Mesendoderm (in vitro differentiated cells): ENCODE results near the gene TTC39B.

Experiments used
- DNase-seq: peaks from one replicate; pipeline ENCODE4 v3.0.0; 2013
- H2AK5ac ChIP-seq: 2 replicates; pipeline ENCODE4 v1.6.1; 2013; ENCODE audit warnings: low read length, inconsistent platforms
- H2BK120ac ChIP-seq: 2 replicates; pipeline ENCODE4 v1.6.1; 2013; ENCODE audit warnings: low read depth, mild to moderate bottlenecking, low read length, moderate library complexity, mixed read lengths
- H2BK15ac ChIP-seq: replicated peaks from 2 replicates; pipeline ENCODE4 v1.6.1; 2013; ENCODE audit warnings: low read depth, mild to moderate bottlenecking, moderate library complexity
- H2BK5ac ChIP-seq: 2 replicates; pipeline ENCODE4 v1.6.1; 2013; ENCODE audit warnings: low read length, inconsistent platforms
- H3K18ac ChIP-seq: 2 replicates; pipeline ENCODE4 v1.6.1; 2013; ENCODE audit warnings: mild to moderate bottlenecking, low read length, mixed read lengths
- H3K23ac ChIP-seq: one replicate; pipeline ENCODE4 v1.6.1; 2013; ENCODE audit warnings: low read length
- H3K27ac ChIP-seq: 2 replicates; pipeline ENCODE4 v1.5.1; 2013; ENCODE audit warnings: low read depth, mild to moderate bottlenecking, inconsistent platforms, low read length, moderate library complexity
- H3K27me3 ChIP-seq: 2 replicates; pipeline ENCODE4 v1.6.1; 2013; ENCODE audit warnings: low read length, control low read depth, mild to moderate bottlenecking, inconsistent platforms; ENCODE audit not compliant: insufficient read depth, poor library complexity
- H3K36me3 ChIP-seq: 2 replicates; pipeline ENCODE4 v1.6.1; 2013; ENCODE audit warnings: low read length, inconsistent platforms; ENCODE audit not compliant: control insufficient read depth, insufficient read depth
- H3K4ac ChIP-seq: one replicate; pipeline ENCODE4 v1.6.1; 2013; ENCODE audit warnings: low read depth, mild to moderate bottlenecking, low read length, moderate library complexity
- H3K4me1 ChIP-seq: 2 replicates; pipeline ENCODE4 v1.6.1; 2013; ENCODE audit warnings: low read depth, low read length, inconsistent platforms; ENCODE audit not compliant: control insufficient read depth
- H3K4me2 ChIP-seq: 2 replicates; pipeline ENCODE4 v1.6.1; 2013; ENCODE audit warnings: low read length
- H3K4me3 ChIP-seq: 2 replicates; pipeline ENCODE4 v1.5.1; 2013; ENCODE audit warnings: mild to moderate bottlenecking, low read length
- H3K56ac ChIP-seq: one replicate; pipeline ENCODE4 v1.6.1; 2013; ENCODE audit warnings: low read length
- H3K79me1 ChIP-seq: 2 replicates; pipeline ENCODE4 v1.6.1; 2013; ENCODE audit warnings: low read length, inconsistent platforms
- H3K79me2 ChIP-seq: 2 replicates; pipeline ENCODE4 v1.6.1; 2013; ENCODE audit warnings: mild to moderate bottlenecking, low read length; ENCODE audit not compliant: control insufficient read depth, insufficient read depth
- H3K9ac ChIP-seq: 2 replicates; pipeline ENCODE4 v1.6.1; 2013; ENCODE audit warnings: low read length, inconsistent platforms
- H4K5ac ChIP-seq: one replicate; pipeline ENCODE4 v1.6.1; 2013; ENCODE audit warnings: low read length
- H4K8ac ChIP-seq: one replicate; pipeline ENCODE4 v1.6.1; 2013; ENCODE audit warnings: low read depth, mild to moderate bottlenecking, control low read depth, low read length, moderate library complexity
- WGBS: extraction: QIAGEN DNeasy Blood & Tissue Kit; methylation state at CpG from one replicate; pipeline ENCODE4 v1.1.7; 2013; ENCODE audit warnings: low lambda C conversion rate, missing lambda C conversion rate; ENCODE audit not compliant: insufficient coverage; ENCODE audit errors: extremely low coverage; 5-methylcytosine and 5-hydroxymethylcytosine counted together

Gene TTC39B

DNA sequence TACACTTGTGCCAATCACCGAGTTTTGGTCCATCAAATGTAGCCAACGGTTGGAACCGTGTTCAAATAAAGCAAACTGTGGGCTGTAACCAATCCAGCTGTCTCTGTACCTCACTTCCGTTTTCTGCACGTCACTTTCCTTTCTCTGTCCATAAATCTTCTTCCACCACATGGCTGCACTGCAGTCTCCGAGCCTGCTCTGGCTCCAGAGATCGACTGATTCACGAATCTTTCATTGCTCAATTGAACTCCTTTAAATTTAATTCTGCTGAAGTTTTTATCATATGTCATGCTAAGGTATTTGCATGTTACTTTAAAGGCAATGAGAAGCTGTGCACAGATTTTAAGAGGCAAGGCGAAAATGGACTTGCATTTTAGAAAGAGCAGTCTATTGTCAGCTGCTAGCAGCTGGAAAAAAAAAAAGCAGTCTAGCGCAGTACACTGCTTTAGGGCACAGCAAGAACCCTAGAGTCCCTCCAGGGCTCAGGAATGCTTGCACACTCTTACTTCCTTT is 13.2 kb downstream of the TTC39B start:
- H2AK5ac ChIP-seq, result no peak overlapping the region
- no peak overlapping the region for H2BK120ac ChIP-seq
- peaks cover 16% of the 10 kb centered on the region for H3K79me1 ChIP-seq
- H3K27ac ChIP-seq, result no peak overlapping the region
- no peak overlapping the region for H4K5ac ChIP-seq
- H3K4me2 ChIP-seq, result no peak overlapping the region
- peak overlapping the region; percentile 17 for H3K56ac ChIP-seq
- H3K18ac ChIP-seq, result no peak overlapping the region
- no peaks in the 10 kb centered on the region for H3K27me3 ChIP-seq
- H4K8ac ChIP-seq, result no peak overlapping the region
- H3K4ac ChIP-seq, result no peak overlapping the region
- H3K36me3 ChIP-seq, result peaks cover 1% of the 10 kb centered on the region
- no peak overlapping the region for H3K23ac ChIP-seq
- H3K79me2 ChIP-seq, result peaks cover 19% of the 10 kb centered on the region
- H3K9ac ChIP-seq, result no peak overlapping the region
- H2BK5ac ChIP-seq, result no peak overlapping the region
- no peak for DNase-seq
- H3K4me1 ChIP-seq, result peaks cover 14% of the 10 kb centered on the region
- WGBS, result no CpG with 5 or more reads among the region's 10 CpGs
- no peak overlapping the region for H2BK15ac ChIP-seq
- no peak overlapping the region for H3K4me3 ChIP-seq

DNA sequence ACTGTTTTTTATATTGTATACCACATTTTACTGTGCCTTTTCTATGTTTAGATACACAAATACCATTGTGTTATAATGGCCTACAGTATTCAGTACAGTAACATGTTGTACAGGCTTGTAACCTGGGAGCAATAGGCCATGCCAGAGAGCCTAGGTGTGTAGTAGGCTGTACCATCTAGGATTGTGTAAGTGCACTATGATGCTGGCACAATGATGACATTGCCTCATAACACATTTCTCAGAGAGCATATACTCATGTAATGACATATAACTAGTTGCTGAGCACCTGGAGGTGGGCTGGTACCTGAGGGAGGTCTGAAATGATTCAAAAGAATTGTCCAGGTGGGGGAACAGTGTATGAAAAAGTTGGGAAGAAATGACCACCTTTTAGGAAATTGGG is 13.9 kb downstream of the TTC39B start:
- peaks cover 1% of the 10 kb centered on the region for H3K36me3 ChIP-seq
- H3K56ac ChIP-seq, result no peak overlapping the region
- H3K4me1 ChIP-seq, result peaks cover 14% of the 10 kb centered on the region
- DNase-seq, result no peak
- no peak overlapping the region for H3K9ac ChIP-seq
- no peak overlapping the region for H3K27ac ChIP-seq
- no peak overlapping the region for H3K4ac ChIP-seq
- H4K8ac ChIP-seq, result no peak overlapping the region
- H3K4me2 ChIP-seq, result no peak overlapping the region
- H3K18ac ChIP-seq, result no peak overlapping the region
- no peak overlapping the region for H3K23ac ChIP-seq
- peaks cover 17% of the 10 kb centered on the region for H3K79me1 ChIP-seq
- peaks cover 20% of the 10 kb centered on the region for H3K79me2 ChIP-seq
- no peak overlapping the region for H2AK5ac ChIP-seq
- H2BK5ac ChIP-seq, result no peak overlapping the region
- no peak overlapping the region for H3K4me3 ChIP-seq
- no peak overlapping the region for H2BK15ac ChIP-seq
- no peaks in the 10 kb centered on the region for H3K27me3 ChIP-seq
- H2BK120ac ChIP-seq, result no peak overlapping the region
- H4K5ac ChIP-seq, result no peak overlapping the region

DNA sequence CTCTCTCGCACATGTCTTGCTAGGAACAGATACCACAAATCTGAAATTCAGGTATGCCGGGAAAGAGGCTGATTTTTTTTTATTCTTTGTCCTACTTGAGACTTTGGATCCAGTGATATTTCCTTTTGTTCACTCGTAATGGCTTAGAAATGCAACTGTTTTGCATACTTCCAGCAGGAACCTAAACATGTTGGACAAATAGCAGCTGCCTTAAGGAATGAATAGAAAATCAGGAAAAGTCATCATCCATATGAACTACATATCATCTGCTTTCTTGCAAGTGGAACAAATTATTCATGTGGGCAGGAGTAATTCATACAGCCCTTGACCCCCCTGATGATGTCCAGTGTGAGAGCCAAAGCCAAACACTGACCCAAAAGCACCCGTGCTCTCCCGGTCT is 17.4 kb downstream of the TTC39B start:
- Histone ChIP-seq H3K79me2 (peaks cover 9% of the 10 kb centered on the region), H3K4me1 (peaks cover 4% of the 10 kb centered on the region), H3K36me3 (no peaks in the 10 kb centered on the region), H4K5ac (no peak overlapping the region), H3K27ac (no peak overlapping the region), H2BK120ac (no peak overlapping the region), H4K8ac (no peak overlapping the region), H3K4me2 (no peak overlapping the region), H3K9ac (no peak overlapping the region), H3K27me3 (no peaks in the 10 kb centered on the region), H3K18ac (no peak overlapping the region), H3K4me3 (no peak overlapping the region), H3K4ac (no peak overlapping the region), H2BK5ac (no peak overlapping the region), H3K56ac (no peak overlapping the region), H2AK5ac (no peak overlapping the region), H3K79me1 (peaks cover 13% of the 10 kb centered on the region), H2BK15ac (no peak overlapping the region), H3K23ac (no peak overlapping the region)
- WGBS, result no CpG with 5 or more reads among the region's 5 CpGs
- DNase-seq, result no peak

DNA sequence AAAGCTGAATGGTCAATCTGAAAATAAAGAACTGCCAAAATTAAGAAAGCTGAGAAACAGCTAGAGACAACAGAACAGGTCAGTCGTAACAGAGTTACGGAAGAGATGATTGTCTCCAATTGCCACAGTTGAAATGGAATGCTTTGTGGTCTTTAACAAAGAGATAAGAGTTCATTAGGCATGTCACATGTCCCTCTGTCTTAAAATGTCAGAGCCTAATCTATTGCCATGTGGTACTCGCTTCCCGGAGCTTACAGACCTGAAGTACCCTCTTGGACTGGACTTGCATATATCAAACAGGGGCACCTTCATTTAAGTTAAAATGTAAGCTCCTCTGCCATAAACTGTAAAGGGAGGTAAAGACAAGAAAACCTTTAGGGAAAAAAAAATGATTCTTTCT is 19.7 kb downstream of the TTC39B start:
- Histone ChIP-seq H4K8ac (no peak overlapping the region), H3K23ac (no peak overlapping the region), H2AK5ac (no peak overlapping the region), H2BK5ac (no peak overlapping the region), H3K56ac (no peak overlapping the region), H4K5ac (no peak overlapping the region), H3K36me3 (no peaks in the 10 kb centered on the region), H3K9ac (no peak overlapping the region), H3K4ac (no peak overlapping the region), H3K18ac (no peak overlapping the region), H3K79me2 (peaks cover 10% of the 10 kb centered on the region), H2BK15ac (no peak overlapping the region), H3K4me3 (no peak overlapping the region), H2BK120ac (no peak overlapping the region), H3K27me3 (no peaks in the 10 kb centered on the region), H3K4me2 (no peak overlapping the region), H3K27ac (no peak overlapping the region), H3K79me1 (peaks cover 10% of the 10 kb centered on the region), H3K4me1 (peaks cover 1% of the 10 kb centered on the region)
- DNase-seq, result peak; percentile 72
- no CpG with 5 or more reads among the region's 4 CpGs for WGBS

DNA sequence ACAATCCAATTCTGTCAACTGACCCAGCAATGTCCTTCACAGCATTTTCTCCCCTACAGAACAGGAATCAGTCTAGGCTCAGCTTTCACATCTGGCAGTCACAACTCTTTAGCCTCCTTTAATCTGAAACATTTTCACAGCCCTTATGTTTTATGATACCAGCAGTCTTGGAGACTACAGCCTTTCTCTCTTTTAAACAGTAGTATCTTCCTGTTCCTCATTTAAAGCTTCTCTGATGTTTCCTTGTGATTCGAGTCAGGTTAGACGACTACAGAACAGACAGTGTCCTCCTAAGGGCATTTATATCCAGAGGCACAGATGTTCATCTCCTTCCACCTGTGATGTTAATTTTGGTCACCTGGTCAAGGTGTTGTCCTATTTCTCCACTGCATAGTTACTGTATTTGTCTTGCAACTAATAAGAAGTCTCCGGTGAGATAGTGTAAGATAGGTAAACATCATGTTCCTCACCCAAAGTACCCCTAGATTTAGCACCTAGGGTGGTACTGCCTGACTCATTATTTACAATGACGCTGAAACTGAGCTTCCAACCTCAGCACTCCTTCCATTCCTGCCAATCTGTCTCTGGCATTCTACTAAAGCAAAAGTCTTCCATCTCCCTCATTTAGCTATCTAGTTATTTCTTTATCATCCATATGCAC is 20.7 kb downstream of the TTC39B start:
- no peak overlapping the region for H3K4me3 ChIP-seq
- no peak overlapping the region for H3K56ac ChIP-seq
- no peak overlapping the region for H3K9ac ChIP-seq
- no CpG with 5 or more reads among the region's 4 CpGs for WGBS
- peak overlapping the region; percentile 22 for H3K27ac ChIP-seq
- H3K79me2 ChIP-seq, result peaks cover 10% of the 10 kb centered on the region
- no peaks in the 10 kb centered on the region for H3K36me3 ChIP-seq
- no peak overlapping the region for H2AK5ac ChIP-seq
- no peak overlapping the region for H3K23ac ChIP-seq
- H2BK120ac ChIP-seq, result no peak overlapping the region
- H2BK15ac ChIP-seq, result no peak overlapping the region
- no peak overlapping the region for H4K5ac ChIP-seq
- no peak overlapping the region for H2BK5ac ChIP-seq
- no peak for DNase-seq
- H3K27me3 ChIP-seq, result no peaks in the 10 kb centered on the region
- no peak overlapping the region for H3K18ac ChIP-seq
- H4K8ac ChIP-seq, result no peak overlapping the region
- peaks cover 1% of the 10 kb centered on the region for H3K4me1 ChIP-seq
- H3K79me1 ChIP-seq, result peaks cover 10% of the 10 kb centered on the region
- H3K4me2 ChIP-seq, result no peak overlapping the region
- no peak overlapping the region for H3K4ac ChIP-seq
